Measurements from ENCODE around the gene ARMH4.

- TF ChIP-seq, protein P1, sequence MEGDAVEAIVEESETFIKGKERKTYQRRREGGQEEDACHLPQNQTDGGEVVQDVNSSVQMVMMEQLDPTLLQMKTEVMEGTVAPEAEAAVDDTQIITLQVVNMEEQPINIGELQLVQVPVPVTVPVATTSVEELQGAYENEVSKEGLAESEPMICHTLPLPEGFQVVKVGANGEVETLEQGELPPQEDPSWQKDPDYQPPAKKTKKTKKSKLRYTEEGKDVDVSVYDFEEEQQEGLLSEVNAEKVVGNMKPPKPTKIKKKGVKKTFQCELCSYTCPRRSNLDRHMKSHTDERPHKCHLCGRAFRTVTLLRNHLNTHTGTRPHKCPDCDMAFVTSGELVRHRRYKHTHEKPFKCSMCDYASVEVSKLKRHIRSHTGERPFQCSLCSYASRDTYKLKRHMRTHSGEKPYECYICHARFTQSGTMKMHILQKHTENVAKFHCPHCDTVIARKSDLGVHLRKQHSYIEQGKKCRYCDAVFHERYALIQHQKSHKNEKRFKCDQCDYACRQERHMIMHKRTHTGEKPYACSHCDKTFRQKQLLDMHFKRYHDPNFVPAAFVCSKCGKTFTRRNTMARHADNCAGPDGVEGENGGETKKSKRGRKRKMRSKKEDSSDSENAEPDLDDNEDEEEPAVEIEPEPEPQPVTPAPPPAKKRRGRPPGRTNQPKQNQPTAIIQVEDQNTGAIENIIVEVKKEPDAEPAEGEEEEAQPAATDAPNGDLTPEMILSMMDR (IDR thresholded peaks at IDR 0.05; ENCODE audit: borderline replicate concordance, extremely low read depth, low read length, poor library complexity, severe bottlenecking), result no peak
- TF ChIP-seq EZH2 (IDR thresholded peaks at IDR 0.05; ENCODE audit: borderline replicate concordance, low read depth, low read length, severe bottlenecking), result no peak
Measured at GRCh38 chr14:58096731-58097130, 55.3 kb downstream of the ARMH4 start.

All from DND-41 (cell line).